Embryonic facial prominence (tissue), 1 donor: ENCODE measurements around the gene RERE.

Source experiments
- DNase-seq: peaks from one replicate; pipeline ENCODE4 v3.0.0-alpha.2; 2016; ENCODE audit errors: extremely low spot score

Gene RERE

GRCh38 chr1:8352471-8352845 is 465.0 kb downstream of the RERE start:
- no peak for DNase-seq

- DNase-seq = no peak
These were observed 465.6 kb downstream of the RERE start for GRCh38 chr1:8351693-8352470.

- DNase-seq = no peak
These were observed 466.3 kb downstream of the RERE start for GRCh38 chr1:8350914-8351684.

- DNase-seq = no peak
These were observed 467.5 kb downstream of the RERE start for GRCh38 chr1:8349961-8350360.

GRCh38 chr1:8349473-8349865 is 468.0 kb downstream of the RERE start:
- DNase-seq = no peak

GRCh38 chr1:8348777-8349472 is 468.5 kb downstream of the RERE start:
- peak; percentile 39 for DNase-seq

- DNase-seq = no peak
These were observed 469.2 kb downstream of the RERE start for GRCh38 chr1:8348047-8348776.

GRCh38 chr1:8347635-8348034 is 469.8 kb downstream of the RERE start:
- DNase-seq = no peak

- no peak for DNase-seq
These were observed 471.6 kb downstream of the RERE start for GRCh38 chr1:8345621-8346415.

- no peak for DNase-seq
These were observed 472.4 kb downstream of the RERE start for GRCh38 chr1:8344893-8345507.

- no peak for DNase-seq
These were observed 473.9 kb downstream of the RERE start for GRCh38 chr1:8343464-8344001.

GRCh38 chr1:8343044-8343443 is 474.4 kb downstream of the RERE start:
- no peak for DNase-seq

- no peak for DNase-seq
These were observed 475.1 kb downstream of the RERE start for GRCh38 chr1:8342325-8342724.

GRCh38 chr1:8340448-8340847 is 477.0 kb downstream of the RERE start:
- DNase-seq = no peak

GRCh38 chr1:8339203-8339600 is 478.2 kb downstream of the RERE start:
- no peak for DNase-seq

GRCh38 chr1:8338526-8339202 is 478.8 kb downstream of the RERE start:
- no peak for DNase-seq

- DNase-seq = no peak
These were observed 479.5 kb downstream of the RERE start for GRCh38 chr1:8337776-8338525.

- no peak for DNase-seq
These were observed 482.2 kb downstream of the RERE start for GRCh38 chr1:8335246-8335645.
